HG03108 (cell line): ENCODE data around the gene CDK2AP2.

Experiments used
- ATAC-seq: cut with Tn5 transposase; IDR thresholded peaks from one replicate; pipeline ENCODE4 v1.9.1; 2021; ENCODE audit warnings: moderate library complexity; ENCODE audit not compliant: unreplicated experiment

CDK2AP2 gene

DNA sequence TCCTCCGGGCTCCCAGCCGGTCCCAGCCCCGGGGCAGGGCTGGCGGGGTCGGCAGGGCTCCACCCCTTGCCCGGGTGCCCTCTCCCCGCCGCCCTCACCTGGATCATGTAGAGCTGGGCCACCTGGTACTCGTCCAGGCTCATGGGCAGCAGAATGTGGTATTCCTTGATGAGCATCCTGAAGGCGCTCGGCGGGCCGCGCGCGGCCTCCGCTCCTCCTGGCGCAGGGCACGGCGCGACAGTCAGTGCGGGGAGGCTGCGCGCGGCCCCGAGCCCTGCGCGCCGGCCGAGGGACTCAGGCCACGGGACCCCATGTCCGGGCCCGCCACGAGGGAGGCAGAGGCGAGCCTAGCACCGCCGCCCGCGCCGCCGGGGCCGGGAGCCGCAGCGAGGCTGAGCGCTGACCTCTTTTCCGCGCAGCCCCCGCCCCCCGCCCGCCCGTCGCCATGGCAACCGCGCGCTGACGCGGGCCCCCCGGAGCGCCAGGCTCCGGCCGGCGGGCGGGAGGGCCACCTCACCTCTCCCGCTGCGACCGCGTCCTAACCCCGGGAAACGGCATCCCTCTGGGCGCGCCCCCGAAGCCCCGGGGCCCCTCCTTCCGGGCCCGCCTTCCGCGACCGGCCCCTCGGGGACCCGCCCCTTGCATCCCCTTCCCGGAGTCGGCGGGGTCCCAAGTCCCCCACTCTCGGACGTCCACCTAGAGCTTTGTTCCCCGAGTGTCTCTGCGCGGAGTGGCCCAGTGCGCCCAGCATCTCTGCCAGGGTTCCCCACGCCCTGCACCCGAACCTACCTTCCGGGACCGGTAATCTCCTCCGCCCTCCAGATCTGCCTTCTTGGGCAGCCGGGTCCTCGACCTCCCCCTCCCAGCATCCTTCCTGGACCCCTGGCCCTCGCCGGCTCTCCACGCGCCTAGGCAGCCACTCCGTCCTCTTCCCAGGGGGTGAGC, 3.7 kb downstream of the CDK2AP2 start:
- no peak for ATAC-seq

DNA sequence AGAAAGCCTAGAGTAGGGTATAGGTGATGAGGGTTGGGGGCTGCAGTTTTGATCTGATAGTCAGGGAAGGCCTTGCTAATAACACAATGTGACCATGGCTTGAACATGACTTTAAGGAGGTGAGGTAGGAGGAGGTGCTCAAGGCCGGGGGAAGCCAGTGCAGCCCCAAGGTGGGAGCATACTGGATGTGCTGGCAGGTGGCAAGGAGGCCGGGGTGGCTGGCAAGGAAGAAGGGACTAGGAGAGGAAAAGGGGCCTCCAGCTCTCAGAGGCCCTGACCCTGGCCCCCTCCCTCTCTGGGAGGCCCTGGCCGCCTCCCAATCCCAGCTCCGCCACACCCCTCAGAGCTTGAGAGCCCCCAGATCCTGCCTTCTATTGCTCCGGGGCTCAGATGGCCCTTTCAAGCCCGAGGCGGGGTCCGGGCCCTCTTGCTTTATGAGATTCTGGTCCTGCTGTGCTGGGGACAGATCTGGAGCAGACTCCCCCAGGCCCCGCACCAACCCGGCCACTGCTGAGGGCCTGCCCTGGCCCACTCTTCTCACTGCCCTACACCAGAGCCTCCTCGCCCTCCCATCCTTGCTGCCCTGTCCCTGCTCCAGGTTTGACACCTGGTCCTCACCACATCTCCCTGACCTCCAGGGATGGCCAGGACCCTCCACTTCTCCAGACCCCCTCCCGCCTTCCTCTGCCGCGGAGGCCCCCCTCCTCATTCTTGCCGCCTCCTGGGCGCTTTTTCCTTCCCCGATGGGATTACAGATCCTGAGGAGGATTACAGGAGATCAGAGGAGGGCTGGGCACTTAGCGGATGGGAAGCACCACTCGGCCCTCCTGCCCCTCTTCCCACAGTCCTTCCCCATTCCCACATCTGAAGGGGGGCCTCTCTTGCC, 4.6 kb downstream of the CDK2AP2 start:
- ATAC-seq: no peak

DNA sequence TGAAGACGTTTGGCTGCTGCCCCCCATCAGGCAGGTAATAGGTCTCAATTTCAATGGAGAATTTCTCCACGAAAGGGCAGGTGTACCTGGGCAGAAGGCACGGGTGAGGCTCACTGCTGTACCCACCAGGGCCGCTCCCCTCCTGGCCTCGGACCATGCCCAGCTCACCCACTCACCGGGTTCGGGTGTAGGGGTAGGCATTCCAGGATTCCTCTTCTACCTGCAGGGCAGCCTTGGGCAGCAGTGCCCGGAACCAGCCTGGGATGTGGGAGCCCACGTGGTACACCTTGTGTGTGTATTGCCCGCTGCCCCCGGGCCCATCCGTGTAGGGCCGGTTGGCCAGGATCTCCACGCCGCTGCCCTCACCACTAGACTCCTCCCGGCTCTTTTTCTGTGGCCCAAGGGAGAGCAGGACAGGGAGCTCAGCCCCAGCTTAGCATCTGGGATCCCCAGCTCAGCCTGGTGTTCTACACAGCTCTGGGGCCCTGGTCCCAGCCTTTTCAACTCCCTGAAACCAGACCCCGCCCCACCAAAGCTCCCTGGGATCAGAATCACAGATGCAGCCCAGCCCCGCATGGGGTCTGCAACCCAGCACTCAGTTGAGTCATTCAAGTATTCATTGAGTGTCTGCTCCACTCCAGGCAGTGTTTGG, 5.5 kb downstream of the CDK2AP2 start:
- no peak for ATAC-seq

DNA sequence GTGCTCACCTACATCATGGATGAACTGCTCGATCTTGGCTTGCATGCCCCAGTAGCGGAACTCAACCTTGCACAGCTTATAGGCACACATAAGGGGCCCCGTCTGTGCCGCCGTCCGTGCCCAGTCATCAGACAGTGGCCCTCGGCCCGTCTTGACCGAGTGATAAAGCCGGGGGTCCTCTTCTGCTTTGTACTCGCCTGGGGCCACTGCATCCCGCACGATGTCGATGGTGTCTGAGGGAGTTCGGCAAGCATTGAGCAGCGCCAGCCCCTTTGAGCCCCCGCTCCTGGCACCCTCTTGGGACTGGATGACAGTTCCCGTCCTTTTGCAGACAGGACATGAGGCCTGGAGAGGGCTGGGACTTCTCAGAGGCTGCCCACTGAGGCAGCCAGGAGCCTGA, 6.1 kb downstream of the CDK2AP2 start:
- no peak for ATAC-seq

DNA sequence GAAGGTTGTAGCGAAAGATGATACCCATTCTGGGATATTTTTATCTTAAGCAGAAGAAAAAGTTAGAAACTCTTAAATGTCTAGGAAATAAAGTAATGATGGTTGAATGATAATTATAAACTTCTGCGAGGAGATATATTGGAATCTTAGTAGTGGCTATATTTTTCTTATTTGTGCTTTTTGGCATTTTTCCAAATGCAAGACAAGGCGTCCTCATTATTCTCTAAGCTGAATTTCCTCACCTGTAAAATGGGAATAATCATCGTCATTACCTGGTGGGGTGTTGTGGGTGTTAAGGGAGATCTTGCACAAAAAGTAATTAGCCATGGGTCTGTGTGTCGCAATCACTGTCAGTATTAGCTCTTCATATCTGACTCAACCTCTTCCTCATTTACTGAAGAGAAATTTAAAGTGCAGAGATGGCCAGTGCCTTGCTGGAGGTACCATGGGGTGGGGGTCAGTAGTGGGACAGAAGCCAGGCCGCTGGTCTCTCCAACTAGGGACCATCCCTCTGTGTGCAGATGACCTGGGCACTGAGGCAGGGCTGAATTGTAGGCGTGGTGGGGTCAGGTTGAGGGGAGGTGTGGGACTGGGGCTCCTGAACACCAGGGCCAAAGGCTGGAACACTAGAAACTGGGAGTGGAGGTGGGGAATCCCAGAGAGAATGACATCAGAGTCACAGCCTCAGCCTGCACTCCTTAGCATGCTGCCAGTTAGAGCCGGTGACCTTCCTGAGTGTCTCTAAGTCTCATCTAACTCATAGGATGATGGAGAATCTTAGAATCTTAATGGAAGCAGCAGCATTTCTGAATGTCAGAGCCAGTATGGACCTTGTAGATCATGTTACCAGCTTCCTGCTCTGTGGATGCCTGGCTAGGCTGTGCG, 6.9 kb downstream of the CDK2AP2 start:
- no peak for ATAC-seq

DNA sequence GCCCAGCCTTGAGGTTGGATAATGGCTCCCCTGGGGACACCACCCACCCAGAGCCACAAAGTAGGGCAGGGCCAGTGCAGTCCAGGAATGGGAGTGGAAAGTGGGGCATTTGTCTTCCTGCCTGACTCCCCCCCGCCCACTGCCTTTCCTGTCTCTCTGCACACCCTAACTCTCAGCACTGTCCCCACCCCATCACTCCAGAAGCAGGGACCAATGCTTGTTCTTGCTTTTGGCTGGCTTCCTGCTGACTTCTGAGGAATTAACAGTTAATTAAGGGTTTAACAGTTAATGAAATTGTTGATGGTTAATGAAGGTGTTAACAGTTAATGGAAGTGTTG, 7.5 kb downstream of the CDK2AP2 start:
- no peak for ATAC-seq

DNA sequence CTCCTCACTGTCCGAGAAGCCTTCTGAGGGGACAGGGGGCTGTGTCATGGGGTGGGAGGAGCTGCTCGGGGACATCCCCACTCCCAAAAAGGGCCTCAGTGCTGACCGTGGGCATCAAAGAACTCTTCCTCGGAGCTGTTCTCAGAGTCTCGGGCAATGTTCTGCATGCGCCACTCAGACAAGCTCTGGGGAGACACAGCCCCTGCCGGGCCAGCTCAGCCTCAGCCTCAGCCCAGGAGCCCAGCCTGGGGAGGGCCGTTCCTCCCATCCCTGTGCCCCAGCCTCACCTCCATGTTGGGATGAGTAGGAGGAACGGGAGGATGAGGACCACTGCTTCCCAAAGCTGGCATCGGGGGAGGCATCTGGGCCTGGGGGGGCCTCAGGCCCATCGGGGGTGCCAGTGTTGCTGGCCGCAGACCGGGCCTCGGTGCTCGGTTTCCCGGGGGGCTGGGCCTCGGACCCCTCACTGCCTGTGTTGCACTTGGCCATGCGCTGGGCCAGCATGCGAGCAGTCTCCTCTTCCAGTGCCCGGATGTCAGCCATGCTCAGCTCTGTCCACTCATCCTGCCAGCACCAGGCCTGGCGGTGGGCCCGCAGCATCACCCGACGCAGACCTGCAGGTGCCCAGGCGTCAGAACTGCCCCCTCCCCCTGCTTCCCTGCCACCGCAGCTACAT, 8.0 kb downstream of the CDK2AP2 start:
- ATAC-seq: no peak

DNA sequence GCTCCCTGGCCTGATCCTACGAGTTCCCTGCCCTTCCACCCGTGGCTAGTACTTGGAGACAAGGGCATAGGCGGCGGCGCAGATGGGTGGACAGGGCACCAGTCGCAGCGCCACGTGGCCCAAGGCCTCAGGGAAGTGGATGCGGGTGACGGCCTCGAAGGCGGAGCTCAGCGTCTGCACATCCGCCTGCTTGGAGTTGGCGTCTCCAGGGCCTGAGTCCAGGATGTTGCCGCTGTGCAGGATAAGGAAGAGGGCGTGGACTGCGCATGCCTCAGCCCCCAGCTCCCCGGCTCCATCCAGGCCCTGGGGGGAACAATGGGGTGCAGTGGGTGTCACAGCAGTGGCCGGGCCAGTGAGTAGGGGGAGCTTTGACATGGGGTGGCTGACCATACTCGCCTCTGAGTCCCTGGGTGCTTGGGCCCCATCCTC, 9.4 kb downstream of the CDK2AP2 start:
- no peak for ATAC-seq

DNA sequence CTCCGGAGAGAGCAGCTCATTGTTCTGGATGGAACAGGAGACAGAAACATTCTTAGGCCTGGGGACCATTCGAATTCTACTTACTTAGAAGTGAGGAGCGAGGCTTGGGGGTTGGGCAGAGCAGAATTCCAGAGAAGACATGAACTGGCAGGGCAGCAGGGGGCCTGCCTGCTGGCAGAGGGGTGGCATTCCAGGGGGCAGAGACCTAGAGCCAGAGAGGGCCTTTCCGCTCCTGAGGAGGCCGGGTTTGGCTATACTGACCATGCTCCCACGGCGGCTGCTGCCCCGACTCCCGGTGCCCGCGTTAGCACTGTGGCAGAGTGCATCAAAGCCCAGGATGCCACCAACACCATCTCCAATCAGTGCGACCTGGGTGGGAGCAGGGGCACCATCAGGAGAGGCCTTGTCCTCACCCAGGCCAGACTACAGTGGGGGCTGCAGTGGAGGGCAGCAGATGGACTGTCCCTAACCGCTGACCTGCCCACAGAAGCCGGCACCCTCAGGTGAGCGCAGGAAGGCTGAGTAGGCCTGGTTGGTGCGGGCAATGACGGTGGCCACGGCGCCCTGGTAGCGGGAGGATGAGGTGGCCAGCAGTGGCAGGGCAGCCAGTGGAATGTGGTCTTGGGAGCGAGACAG, 10.2 kb downstream of the CDK2AP2 start:
- ATAC-seq: no peak

DNA sequence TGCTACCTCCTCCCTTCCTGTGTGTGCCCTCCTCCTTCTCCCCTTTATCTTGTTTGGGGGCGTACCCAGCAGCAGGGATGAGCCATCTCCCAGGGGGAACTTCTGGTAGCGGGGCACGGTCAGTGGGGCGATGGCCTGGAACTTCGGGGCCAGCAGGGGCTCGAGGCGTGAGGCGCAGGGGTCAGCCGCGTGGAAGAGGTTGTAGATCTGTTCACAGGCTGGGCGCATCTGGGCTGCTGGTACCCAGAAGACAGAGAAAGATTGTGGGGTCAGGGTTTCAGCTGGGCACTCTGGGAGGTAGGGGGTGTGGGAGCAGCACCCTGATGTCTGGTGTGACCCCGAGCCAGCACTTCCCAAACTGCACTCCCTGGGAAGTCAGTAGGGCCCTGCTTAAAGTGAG, 11.8 kb downstream of the CDK2AP2 start:
- no peak for ATAC-seq

DNA sequence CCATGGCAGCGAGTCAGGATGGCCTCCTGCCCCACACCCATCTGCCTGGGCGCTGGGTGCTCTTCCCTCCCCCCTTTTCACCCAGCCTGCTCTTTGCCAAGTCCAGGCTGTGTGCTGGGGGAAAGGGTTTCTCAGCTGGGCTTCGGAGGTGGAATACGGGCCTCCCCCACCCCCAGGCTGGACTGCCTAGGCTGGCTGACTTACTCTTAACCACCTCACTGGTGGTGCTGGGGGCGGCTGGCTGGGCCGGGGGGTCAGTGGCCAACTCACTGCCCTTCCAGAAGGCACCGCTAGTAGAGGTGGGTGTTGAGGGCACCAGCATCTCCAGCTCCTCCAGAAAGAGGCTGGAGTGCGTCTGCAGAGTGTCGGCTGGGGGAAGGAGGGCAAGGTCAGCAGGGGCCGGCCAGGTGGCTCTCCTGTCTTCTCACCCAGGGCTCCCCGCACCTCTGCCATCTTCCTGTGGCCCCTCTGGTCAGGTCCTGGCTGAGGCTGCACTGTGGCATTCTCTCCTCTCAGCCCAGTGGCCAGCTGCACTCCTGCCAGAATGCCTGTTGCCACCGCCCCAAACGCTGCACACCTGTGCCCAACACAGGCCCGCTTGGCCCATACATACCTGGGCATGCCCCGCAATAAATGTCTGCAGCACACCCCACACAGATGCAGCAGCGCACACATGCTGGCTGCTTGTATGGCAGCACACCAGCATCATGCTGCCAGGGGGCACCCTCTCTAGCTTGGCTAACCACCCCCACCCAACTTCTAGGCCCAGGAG, 12.5 kb downstream of the CDK2AP2 start:
- ATAC-seq: no peak

DNA sequence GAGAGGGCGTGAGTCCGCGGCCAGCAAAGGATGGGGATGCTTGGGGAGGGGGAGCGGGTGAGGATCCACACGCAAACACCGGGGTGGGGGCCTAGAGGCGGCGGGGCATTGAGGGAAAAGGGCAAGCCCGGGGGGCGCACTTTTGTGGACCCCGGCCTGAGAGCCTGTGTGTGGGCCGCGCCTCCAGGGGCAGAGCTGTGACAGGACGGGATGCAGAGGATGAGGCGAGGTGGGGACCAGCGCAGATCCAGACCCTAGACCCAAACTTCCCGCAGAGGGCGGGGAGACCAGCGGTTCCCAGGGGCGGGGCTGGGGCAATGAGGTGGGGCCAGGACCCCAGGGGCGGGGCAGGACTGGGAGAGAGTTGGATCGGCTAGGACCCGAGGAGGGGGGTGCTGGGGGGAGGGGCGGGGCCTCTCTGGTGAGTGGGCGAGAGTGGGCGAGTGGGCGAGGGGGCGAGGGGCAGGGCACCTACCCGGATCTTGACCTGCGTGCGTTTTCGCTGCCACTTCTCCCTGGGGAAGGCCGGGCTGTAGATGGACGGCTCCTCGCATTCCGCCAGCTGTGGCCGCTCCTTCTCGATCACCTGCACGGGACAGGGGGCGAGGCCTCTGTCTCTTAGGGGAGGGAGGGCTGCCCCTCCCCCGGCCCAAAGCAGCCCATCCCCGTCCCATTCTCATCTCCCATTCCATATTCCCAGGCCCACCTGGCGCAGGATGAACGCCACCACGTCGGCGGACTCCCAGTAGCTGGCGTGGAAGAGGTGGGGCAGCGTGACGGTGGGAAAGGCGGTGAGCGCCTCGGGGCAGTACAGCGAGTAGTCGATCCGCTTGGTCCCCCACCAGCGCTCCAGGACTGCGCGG, 13.4 kb downstream of the CDK2AP2 start:
- no peak for ATAC-seq

DNA sequence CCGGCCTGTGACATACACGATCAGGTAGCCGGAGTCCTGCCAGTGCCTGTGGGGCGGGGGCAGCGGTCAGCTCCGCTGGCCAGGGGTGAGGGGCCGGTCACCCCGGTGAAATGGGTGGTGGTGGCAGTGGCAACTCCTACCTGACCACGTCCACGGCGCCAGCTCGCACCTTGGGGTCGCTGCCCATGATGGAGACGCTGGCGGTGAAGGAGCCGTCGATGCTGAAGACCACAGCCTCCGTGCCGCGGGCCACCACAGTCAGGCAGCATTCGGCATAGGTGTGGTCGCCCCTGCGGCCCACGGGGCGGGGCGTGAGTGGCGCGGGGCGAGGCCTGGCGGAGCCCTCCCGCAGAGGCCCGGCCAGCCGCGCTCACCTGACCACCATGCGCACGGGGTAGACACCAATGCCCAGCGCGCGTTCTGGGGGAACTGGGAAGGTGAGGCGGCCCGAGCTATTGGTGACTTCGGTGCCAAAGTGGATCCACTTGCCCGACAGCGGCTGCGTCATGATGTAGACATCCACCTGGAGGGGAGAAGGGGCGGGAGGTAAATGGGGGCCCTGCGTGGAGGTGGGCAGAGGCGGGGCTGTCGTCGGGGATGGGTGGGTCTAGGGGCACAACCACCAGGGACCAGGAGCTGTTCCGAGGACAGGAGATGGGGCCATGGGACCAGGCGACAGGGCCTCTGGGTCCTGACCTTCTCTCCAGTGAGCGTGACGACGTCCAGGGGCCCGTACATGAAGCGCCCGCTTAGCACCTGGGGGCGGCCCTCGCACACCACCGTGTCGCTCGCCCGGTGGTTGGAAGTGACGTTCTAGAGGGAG, 14.2 kb downstream of the CDK2AP2 start:
- no peak for ATAC-seq

DNA sequence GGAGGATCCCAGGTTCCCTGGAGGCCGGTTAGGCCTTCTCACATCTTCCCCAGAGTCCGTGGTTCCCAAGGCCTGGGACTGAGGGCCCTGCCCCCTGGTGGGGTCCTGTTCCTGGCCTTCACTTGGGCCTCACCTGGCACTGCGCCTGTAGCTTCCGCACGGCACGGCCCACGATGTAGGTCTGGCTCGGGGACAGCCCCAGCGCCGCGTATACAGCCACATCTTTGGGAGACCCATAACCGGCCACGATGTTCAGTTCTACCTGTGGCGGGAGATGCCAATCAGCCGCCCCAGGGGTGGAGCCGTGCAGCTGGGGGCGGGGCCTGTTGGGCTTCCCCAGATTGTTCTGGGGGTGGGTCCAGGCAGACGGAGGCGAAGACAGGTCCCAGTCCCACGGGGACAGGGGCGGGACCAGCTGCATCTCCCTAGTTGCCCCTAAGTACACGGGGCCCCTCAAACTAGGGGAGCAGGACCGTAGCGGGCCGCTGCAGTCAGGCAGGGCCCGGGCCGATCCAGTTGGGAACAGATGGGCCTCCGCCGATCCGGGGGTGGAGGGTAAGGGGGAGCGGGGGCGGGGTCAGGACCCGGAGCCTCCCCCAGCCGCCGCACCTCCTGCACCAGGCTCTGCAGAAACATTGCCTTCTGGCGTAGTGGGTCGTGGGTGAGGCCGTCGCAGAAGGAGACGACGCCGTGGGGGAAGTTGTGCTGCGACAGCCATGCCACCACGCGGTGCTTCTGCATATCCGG, 15.0 kb downstream of the CDK2AP2 start:
- no peak for ATAC-seq

DNA sequence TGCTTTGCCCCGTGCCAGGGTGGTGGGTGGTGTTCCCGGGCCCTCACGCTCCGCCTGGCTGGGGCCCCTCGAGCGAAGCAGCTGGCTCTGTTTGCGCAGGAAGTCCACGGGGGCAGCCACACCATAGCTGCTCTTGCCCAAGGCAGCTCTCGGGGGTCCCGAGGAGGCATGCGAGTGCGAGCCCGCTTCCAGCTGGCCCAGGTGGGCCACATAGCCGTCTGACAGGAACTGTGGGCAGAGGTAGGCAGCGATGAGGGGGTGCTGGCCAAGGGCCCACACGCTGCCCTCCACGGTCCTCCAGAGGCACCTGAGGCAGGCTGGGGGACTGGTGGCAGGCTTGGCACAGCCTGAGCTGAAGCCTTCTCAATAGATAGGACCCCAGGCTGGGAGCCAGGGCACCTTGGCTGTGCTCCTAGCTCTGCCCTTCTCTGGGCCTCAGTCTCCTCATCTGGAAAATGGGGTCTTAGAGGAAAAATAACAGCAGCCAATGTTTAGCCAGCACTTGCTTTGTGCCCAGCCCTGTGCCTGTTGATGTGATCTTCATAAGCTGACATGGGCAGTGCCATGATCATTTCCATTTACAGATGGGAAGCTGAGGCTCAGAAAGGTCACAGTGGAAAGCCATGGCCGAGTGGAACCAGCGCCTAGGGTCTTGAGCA, 15.8 kb downstream of the CDK2AP2 start:
- ATAC-seq: no peak
